ENCODE data around the gene CNGA3. TPM values are rescaled to one million over a fixed set of nuclear protein-coding genes. Genes with fewer than 3 reads are reported as not detected.

Gene CNGA3
- total and polyA plus RNA-seq, 2 of the 4 experiments (the other 2 are of a cell fraction): under 0.01 TPM; not detected in 1

GRCh38 chr2:98357849-98358248, 11.6 kb downstream of the CNGA3 start:
- H3K4me3 ChIP-seq (ENCODE audit: insufficient read depth, low read depth, low read length): no peak overlapping the region
- H2BK120ac ChIP-seq (ENCODE audit: low read depth, low read length): no peak overlapping the region
- no peaks in the 10 kb centered on the region for H3K9me1 ChIP-seq (ENCODE audit: insufficient read depth, low read length)
- BruUV-seq (replicated peaks): no TSS peak
- H3K79me1 ChIP-seq (ENCODE audit: low read depth in 1 of 2, low read length in 2 of 2): no peaks in the 10 kb centered on the region
- TF ChIP-seq MXI1 (IDR thresholded peaks at IDR 0.05; ENCODE audit: borderline replicate concordance, low read depth, low read length): no peak
- no peak for TF ChIP-seq RAD21 (IDR thresholded peaks at IDR 0.05; ENCODE audit: low read length)
- no peak for TF ChIP-seq MAFK (IDR thresholded peaks at IDR 0.05; ENCODE audit: low read depth, low read length)
- TF ChIP-seq POLR2A (IDR thresholded peaks at IDR 0.05; ENCODE audit: low read depth, low read length): no peak
- no peak for TF ChIP-seq SMC3 (IDR thresholded peaks at IDR 0.05; ENCODE audit: low read depth, low read length)
- no peak for TF ChIP-seq MAZ (IDR thresholded peaks at IDR 0.05; ENCODE audit: borderline replicate concordance, low read depth, low read length)
- TF ChIP-seq CEBPB (IDR thresholded peaks at IDR 0.05; ENCODE audit: low read depth, low read length): no peak
- TF ChIP-seq NFE2L2 (IDR thresholded peaks at IDR 0.05; ENCODE audit: low read depth, low read length): no peak
- TF ChIP-seq ELK1 (IDR thresholded peaks at IDR 0.05; ENCODE audit: borderline replicate concordance, low read depth, low read length): no peak
- no peak for TF ChIP-seq FOS (IDR thresholded peaks at IDR 0.05; ENCODE audit: low read depth, low read length)
- no peak for TF ChIP-seq RFX5 (IDR thresholded peaks at IDR 0.05; ENCODE audit: low read depth, low read length)
- TF ChIP-seq USF2 (IDR thresholded peaks at IDR 0.05; ENCODE audit: low read depth, low read length): no peak
- TF ChIP-seq RCOR1 (IDR thresholded peaks at IDR 0.05; ENCODE audit: insufficient replicate concordance, low read length): no peak
- TF ChIP-seq CHD1 (IDR thresholded peaks at IDR 0.05; ENCODE audit: low read depth, low read length): no peak
- TF ChIP-seq BHLHE40 (IDR thresholded peaks at IDR 0.05; ENCODE audit: low read depth, low read length): no peak
- TF ChIP-seq CTCF (conservative IDR thresholded peaks at IDR 0.05; ENCODE audit: low read depth, low read length): no peak
- H2BK20ac ChIP-seq (ENCODE audit: low read depth, low read length): no peak overlapping the region
- no peak overlapping the region for H3K18ac ChIP-seq (ENCODE audit: low read depth, low read length)
- no peak overlapping the region for H3K4me2 ChIP-seq (ENCODE audit: low read depth, low read length)
- no peak overlapping the region for H4K5ac ChIP-seq (ENCODE audit: low read depth, low read length)
- H2BK5ac ChIP-seq (ENCODE audit: low read depth, low read length, poor library complexity, severe bottlenecking): no peak overlapping the region
- H3K4me1 ChIP-seq (ENCODE audit: control insufficient read depth, insufficient read depth, low read length): no peaks in the 10 kb centered on the region
- peaks cover 3% of the 10 kb centered on the region for H3K27me3 ChIP-seq (ENCODE audit: control insufficient read depth, insufficient read depth, low read length)
- ChIA-PET CTCF (no interaction called here), POLR2A (ENCODE audit: unreplicated experiment) (no interaction called here)
- no peak overlapping the region for H2AK9ac ChIP-seq (replicated peaks; ENCODE audit: low read depth, low read length, poor library complexity)
- H3K9ac ChIP-seq (ENCODE audit: low read depth, low read length): no peak overlapping the region
- no peak overlapping the region for H3K27ac ChIP-seq (ENCODE audit: insufficient read depth, low read length)
- no peak for ATAC-seq (ENCODE audit: low read depth)
- no peak overlapping the region for H3K23ac ChIP-seq (ENCODE audit: low read depth, low read length)
- H2AK5ac ChIP-seq (ENCODE audit: low read depth, low read length): no peak overlapping the region
- no CpG with 5 or more reads among the region's 3 CpGs for WGBS, 2 experiments (ENCODE audit: extremely low coverage in 2 of 2, insufficient read length in 1 of 2)
- in situ Hi-C loops (cut with MboI; ENCODE audit: low sequenced_read_pairs) (no loop called here), intact Hi-C loops (cut with micrococcal nuclease) (no loop called here), dilution Hi-C loops (cut with HindIII; ENCODE audit: low sequenced_read_pairs, unreplicated experiment) (no loop called here)
- H2BK15ac ChIP-seq (ENCODE audit: low read depth, low read length): no peak overlapping the region
- no peak overlapping the region for H3K14ac ChIP-seq (replicated peaks; ENCODE audit: low read depth, low read length)
- H4K20me1 ChIP-seq (ENCODE audit: insufficient read depth, low read length): no peaks in the 10 kb centered on the region; the same call in 1 of the 2 replicates
- no peak overlapping the region for H3K56ac ChIP-seq (ENCODE audit: extremely low read depth, insufficient read depth, low read length)
- no peak overlapping the region for H4K91ac ChIP-seq (ENCODE audit: insufficient read depth, low read depth, low read length)
- no peak overlapping the region for H2AFZ ChIP-seq (replicated peaks; ENCODE audit: low read length, poor library complexity)
- DNase-seq: no peak
- H3K36me3 ChIP-seq (ENCODE audit: control insufficient read depth, insufficient read depth, low read length): no peaks in the 10 kb centered on the region
- no peak overlapping the region for H3K4ac ChIP-seq (ENCODE audit: low read depth, low read length)
- no peaks in the 10 kb centered on the region for H3K9me3 ChIP-seq (ENCODE audit: control insufficient read depth, insufficient read depth, low read length)
- H4K8ac ChIP-seq (ENCODE audit: low read depth in 2 of 2, low read length in 2 of 2): no peak overlapping the region

Data from IMR-90 (cell line).